NCI-H2029 (cell line): ENCODE measurements around the gene CCR4.
"Not testable (repeated sequence)": the region's sequence is repeated elsewhere in the genome, so short reads cannot be mapped to it uniquely, and the experiment has no call there.

Experiments used
- DNase-seq: peaks from one replicate; lab custom pipeline; 2025; lab: John Stamatoyannopoulos, UW

Gene CCR4

GRCh38 chr3:32951410-32951811, at the start of gene CCR4:
CCR4 (plus strand) TSS chr3:32951644; CDS start chr3:32953423, 1,779 bp downstream.
- DNase-seq = no peak

- peak; percentile 42 for DNase-seq
Observed at GRCh38 chr3:32902887-32903371, 48.5 kb upstream of the CCR4 start.

- DNase-seq = no peak
Observed at GRCh38 chr3:32903953-32904352, 47.5 kb upstream of the CCR4 start.

GRCh38 chr3:32909999-32910398, 41.4 kb upstream of the CCR4 start:
- DNase-seq = no peak

GRCh38 chr3:32910954-32911353, 40.5 kb upstream of the CCR4 start:
- no peak for DNase-seq

- DNase-seq = no peak
Observed at GRCh38 chr3:32912046-32912445, 39.4 kb upstream of the CCR4 start.

- no peak for DNase-seq
Observed at GRCh38 chr3:32913790-32914446, 37.5 kb upstream of the CCR4 start.

GRCh38 chr3:32919920-32920319, 31.5 kb upstream of the CCR4 start:
- DNase-seq = no peak

GRCh38 chr3:32922078-32922477, 29.4 kb upstream of the CCR4 start:
- DNase-seq = no peak

GRCh38 chr3:32930161-32930560, 21.3 kb upstream of the CCR4 start:
- DNase-seq = no peak

GRCh38 chr3:32931273-32931672, 20.2 kb upstream of the CCR4 start:
- DNase-seq = not testable (repeated sequence)

- DNase-seq = no peak
Observed at GRCh38 chr3:32934150-32934742, 17.2 kb upstream of the CCR4 start.

- peak; percentile 64 for DNase-seq
Observed at GRCh38 chr3:32937331-32937730, 14.1 kb upstream of the CCR4 start.

GRCh38 chr3:32939531-32940284, 11.7 kb upstream of the CCR4 start:
- not testable (repeated sequence) for DNase-seq

GRCh38 chr3:32940726-32941125, 10.7 kb upstream of the CCR4 start:
- DNase-seq = no peak

GRCh38 chr3:32945136-32945535, 6.3 kb upstream of the CCR4 start:
- DNase-seq = no peak

- not testable (repeated sequence) for DNase-seq
Observed at GRCh38 chr3:32945598-32945997, 5.8 kb upstream of the CCR4 start.

GRCh38 chr3:32946973-32947788, 4.3 kb upstream of the CCR4 start:
- DNase-seq = no peak

- DNase-seq = peak; percentile 98
Observed at GRCh38 chr3:32947789-32948238, 3.6 kb upstream of the CCR4 start.

GRCh38 chr3:32948625-32949445, 2.6 kb upstream of the CCR4 start:
- DNase-seq = peak; percentile 86

GRCh38 chr3:32950516-32950915, 928 bp upstream of the CCR4 start:
- no peak for DNase-seq
